ENCODE data around the gene PTPRM. TPM values are rescaled to one million over a fixed set of nuclear protein-coding genes. Genes with fewer than 3 reads are reported as not detected.

PTPRM gene
- total RNA-seq, 1 experiment from 2014 or later = 1.6 TPM

GRCh38 chr18:8348051-8348720 is 781.1 kb downstream of the PTPRM start:
- ChIA-PET CTCF (interaction anchor here (0.6 kb wide), 1 partner anchor 50 kb away, joined by 3 read pairs; no protein-coding TSS in a partner anchor), POLR2A (no interaction called here)
- in situ Hi-C loops (cut with HindIII; ENCODE audit: low pct_unique_long_range_greater_than_20kb, low sequenced_read_pairs) = no loop called here

GRCh38 chr18:8349608-8350323 is 782.6 kb downstream of the PTPRM start:
- ATAC-seq = no peak
- no peak overlapping the region for H3K4me3 ChIP-seq (ENCODE audit: low read depth in 2 of 2, low read length in 2 of 2)
- no peaks in the 10 kb centered on the region for H3K4me1 ChIP-seq (ENCODE audit: control insufficient read depth, insufficient read depth, low read length)
- POLR2A ChIA-PET = no interaction called here
- H3K36me3 ChIP-seq (ENCODE audit: control insufficient read depth, insufficient read depth, low read length) = no peaks in the 10 kb centered on the region
- H3K27ac ChIP-seq (ENCODE audit: low read length) = no peak overlapping the region
- no peaks in the 10 kb centered on the region for H3K9me3 ChIP-seq (ENCODE audit: control insufficient read depth, insufficient read depth, low read depth, low read length)
- intact Hi-C loops (cut with micrococcal nuclease; ENCODE audit: unreplicated experiment) = no loop called here
- in situ Hi-C loops (cut with HindIII; ENCODE audit: low pct_unique_long_range_greater_than_20kb, low sequenced_read_pairs) = no loop called here
- no TSS peak for BruUV-seq (replicated peaks)
- CTCF ChIA-PET = no interaction called here
- DNase-seq (ENCODE audit: low read depth, low spot score) = no peak
- H3K27me3 ChIP-seq (ENCODE audit: control insufficient read depth, insufficient read depth, low read length) = no peaks in the 10 kb centered on the region
- TF ChIP-seq SIN3A (IDR thresholded peaks at IDR 0.05; ENCODE audit: borderline replicate concordance, insufficient read depth, low read depth, low read length) = no peak
- TF ChIP-seq TCF7L2 (IDR thresholded peaks at IDR 0.05; ENCODE audit: low read depth, low read length) = no peak
- no peak for TF ChIP-seq REST (IDR thresholded peaks at IDR 0.05; ENCODE audit: insufficient read depth in 1 of 2, low read depth in 2 of 2, low read length in 1 of 2)
- TF ChIP-seq POLR2AphosphoS5 (IDR thresholded peaks at IDR 0.05; ENCODE audit: low read depth, low read length) = no peak

More at GRCh38 chr18:8348051-8348720, 781.1 kb downstream of the PTPRM start:
- H3K27ac ChIP-seq (ENCODE audit: low read length) = no peak overlapping the region
- H3K36me3 ChIP-seq (ENCODE audit: control insufficient read depth, insufficient read depth, low read length) = no peaks in the 10 kb centered on the region
- intact Hi-C loops (cut with micrococcal nuclease; ENCODE audit: unreplicated experiment) = no loop called here
- BruUV-seq (replicated peaks) = no TSS peak
- DNase-seq (ENCODE audit: low read depth, low spot score) (no peak), ATAC-seq (no peak)
- TF ChIP-seq SIN3A (IDR thresholded peaks at IDR 0.05; ENCODE audit: borderline replicate concordance, insufficient read depth, low read depth, low read length) (no peak), TCF7L2 (IDR thresholded peaks at IDR 0.05; ENCODE audit: low read depth, low read length) (no peak), POLR2AphosphoS5 (IDR thresholded peaks at IDR 0.05; ENCODE audit: low read depth, low read length) (no peak), CTCF (IDR thresholded peaks at IDR 0.05) (no peak), REST (IDR thresholded peaks at IDR 0.05; ENCODE audit: insufficient read depth in 1 of 2, low read depth in 2 of 2, low read length in 1 of 2) (no peak)
- no peaks in the 10 kb centered on the region for H3K9me3 ChIP-seq (ENCODE audit: control insufficient read depth, insufficient read depth, low read depth, low read length)
- H3K27me3 ChIP-seq (ENCODE audit: control insufficient read depth, insufficient read depth, low read length) = no peaks in the 10 kb centered on the region
- H3K4me1 ChIP-seq (ENCODE audit: control insufficient read depth, insufficient read depth, low read length) = no peaks in the 10 kb centered on the region
- H3K4me3 ChIP-seq (ENCODE audit: low read depth in 2 of 2, low read length in 2 of 2) = no peak overlapping the region

All from Panc1 (cell line).